HepG2 (cell line): ENCODE results near the gene PIK3R4. TPM values are rescaled to one million over a fixed set of nuclear protein-coding genes. Genes with fewer than 3 reads are reported as not detected.

Experiments
- ATAC-seq: fragments of 200-7000 bp; cut with Tn5 transposase; 3 replicates; pipeline ENCODE4 v1.9.1; 2020; ENCODE audit warnings: mild to moderate bottlenecking, moderate library complexity
- BruUV-seq: library from RNA; stranded (reverse); fragments of 400-500 nt; replicated peaks from 2 replicates; lab custom pipeline; 2021; lab: Mats Ljungman, UMichigan
- CTCF ChIA-PET: fragments of 300-600 bp; formaldehyde crosslinking; extraction: SDS; loops from one replicate; lab custom pipeline; 2021; ENCODE audit warnings: low total read pairs, inconsistent platforms, low intra/inter-chr PET ratio; lab: Yijun Ruan, JAX
- POLR2A ChIA-PET: fragments of 350-600 bp; sonication (Branson Sonifier 250); formaldehyde crosslinking; loops from one replicate; lab custom pipeline; 2020; ENCODE audit warnings: antibody characterized with exemption, inconsistent platforms; lab: Yijun Ruan, JAX
- DNase-seq: peaks from one replicate; pipeline ENCODE4 v3.0.0-alpha.2; 2015; ENCODE audit warnings: low spot score
- FAIRE-seq: peaks from 3 replicates; lab custom pipeline; 2011; peaks lifted over from hg19 to GRCh38; lab: Jason Lieb, UNC
- H2AFZ ChIP-seq: one replicate; pipeline ENCODE4 v1.6.1; 2011; ENCODE audit warnings: low read length, inconsistent platforms
- H3K27ac ChIP-seq: fragments of 300-600 bp; 3 replicates; pipeline ENCODE4 v1.8.0; 2011; ENCODE audit warnings: mixed run types, mild to moderate bottlenecking, mixed read lengths, low read length, inconsistent platforms; ENCODE audit not compliant: insufficient read depth; ENCODE audit errors: extremely low read length
- H3K27me3 ChIP-seq, 2 experiments: fragments of 200-600 bp in 1 of 2; 2 replicates in 1 of 2; 3 replicates in 1 of 2; pipeline versions ENCODE4 v1.6.0 to v1.8.0; 2011; ENCODE audit warnings: low read length in 2 of 2, mild to moderate bottlenecking in 2 of 2, moderate library complexity in 2 of 2, inconsistent platforms in 1 of 2; ENCODE audit not compliant: insufficient read depth in 2 of 2, control insufficient read depth in 1 of 2
- H3K36me3 ChIP-seq, 2 experiments: fragments of 200-600 bp in 1 of 2; replicated peaks in 1 of 2; 2 replicates in 1 of 2; 3 replicates in 1 of 2; pipeline versions ENCODE4 v1.5.1 to v1.8.0; 2011; ENCODE audit warnings: low read length in 2 of 2, inconsistent platforms in 1 of 2; ENCODE audit not compliant: insufficient read depth in 2 of 2, control insufficient read depth in 1 of 2
- H3K4me1 ChIP-seq: 2 replicates; pipeline ENCODE4 v1.5.1; 2012; ENCODE audit warnings: low read length, inconsistent platforms; ENCODE audit not compliant: insufficient read depth
- H3K4me2 ChIP-seq: 2 replicates; pipeline ENCODE4 v1.6.0; 2011; ENCODE audit warnings: low read depth, low read length, inconsistent platforms
- H3K4me3 ChIP-seq, 3 experiments: fragments of 200-600 bp in 1 of 3; sonication (generic), shearing (Covaris generic) in 1 of 3; replicated peaks in 1 of 3; 2 replicates each; pipeline ENCODE4 v1.5.1; 2011 to 2016; ENCODE audit warnings: low read length in 3 of 3, inconsistent platforms in 2 of 3, low read depth in 2 of 3, mild to moderate bottlenecking in 2 of 3, control low read depth in 1 of 3, mixed read lengths in 1 of 3; ENCODE audit not compliant: insufficient read depth in 1 of 3
- H3K79me2 ChIP-seq: one replicate; pipeline ENCODE4 v1.6.1; 2011; ENCODE audit warnings: low read length, inconsistent platforms; ENCODE audit not compliant: insufficient read depth
- H3K9ac ChIP-seq: 2 replicates; pipeline ENCODE4 v1.6.0; 2011; ENCODE audit warnings: mild to moderate bottlenecking, low read depth, low read length, inconsistent platforms; ENCODE audit not compliant: insufficient read depth
- H3K9me3 ChIP-seq: 2 replicates; pipeline ENCODE4 v1.5.1; 2012; ENCODE audit warnings: mild to moderate bottlenecking, low read length
- H4K20me1 ChIP-seq: 2 replicates; pipeline ENCODE4 v1.6.0; 2011; ENCODE audit warnings: inconsistent platforms, mild to moderate bottlenecking, low read length, moderate library complexity; ENCODE audit not compliant: insufficient read depth
- CEBPB ChIP-seq: IDR thresholded peaks from 2 replicates; pipeline ENCODE4 v1.6.1; 2011; ENCODE audit warnings: low read depth, low read length, improper control_type of control experiment, borderline replicate concordance
- DR1 ChIP-seq: sonication (generic); formaldehyde crosslinking; IDR thresholded peaks from 2 replicates; pipeline ENCODE4 v1.8.0; 2021; ENCODE audit warnings: mild to moderate bottlenecking, missing genetic modification reagents, inconsistent platforms
- IRF2 ChIP-seq: IDR thresholded peaks from 2 replicates; pipeline ENCODE4 v1.6.1; 2018; ENCODE audit warnings: missing genetic modification reagents, missing compliant biosample characterization
- KDM1A ChIP-seq: IDR thresholded peaks from 2 replicates; pipeline ENCODE4 v1.6.1; 2016; ENCODE audit warnings: missing compliant biosample characterization
- MEIS2 ChIP-seq: sonication (generic); formaldehyde crosslinking; IDR thresholded peaks from 2 replicates; pipeline ENCODE4 v1.9.0; 2021; ENCODE audit warnings: mild to moderate bottlenecking, missing genetic modification reagents
- PLRG1 ChIP-seq: fragments of 450-650 bp; conservative IDR thresholded peaks from 2 replicates; pipeline ENCODE4 v1.6.1; 2016
- PREB ChIP-seq: sonication (generic); formaldehyde crosslinking; IDR thresholded peaks from 2 replicates; pipeline ENCODE4 v1.4.0; 2020; ENCODE audit warnings: missing genetic modification reagents
- SALL1 ChIP-seq: sonication (generic); formaldehyde crosslinking; IDR thresholded peaks from 2 replicates; pipeline ENCODE4 v1.8.0; 2022; ENCODE audit warnings: mild to moderate bottlenecking, missing genetic modification reagents
- SP4 ChIP-seq: sonication (generic); formaldehyde crosslinking; IDR thresholded peaks from 2 replicates; pipeline ENCODE4 v1.8.1; 2023; ENCODE audit warnings: mild to moderate bottlenecking, missing genetic modification reagents
- ZBED4 ChIP-seq: sonication (generic); formaldehyde crosslinking; IDR thresholded peaks from 2 replicates; pipeline ENCODE4 v1.4.0; 2020; ENCODE audit warnings: missing genetic modification reagents, borderline replicate concordance
- ZNF331 ChIP-seq: sonication (generic); formaldehyde crosslinking; IDR thresholded peaks from 2 replicates; pipeline ENCODE4 v1.4.0; 2020; ENCODE audit warnings: missing genetic modification reagents
- ZNF382 ChIP-seq: sonication (generic); formaldehyde crosslinking; IDR thresholded peaks from 2 replicates; pipeline ENCODE4 v1.5.0; 2020; ENCODE audit warnings: missing genetic modification reagents, mild to moderate bottlenecking, borderline replicate concordance
- WGBS: methylation state at CpG from one replicate; pipeline ENCODE4 v1.1.6; 2017; ENCODE audit warnings: low lambda C conversion rate; 5-methylcytosine and 5-hydroxymethylcytosine counted together
- in situ Hi-C: cut with HindIII; loops from 2 replicates; pipeline ENCODE4 v1.10.0; 2017; ENCODE audit warnings: low pct_unique_long_range_greater_than_20kb; ENCODE audit not compliant: extremely low pct_ligation_motif_present
- intact Hi-C: fragments of 100-400 bp; cut with micrococcal nuclease; formaldehyde crosslinking; loops from one replicate; pipeline ENCODE4 v1.10.0; 2022; ENCODE audit not compliant: unreplicated experiment
- polyA plus RNA-seq, 8 experiments: library from polyadenylated mRNA; depleted of rRNA in 3 of 8; stranded (reverse) in 7 of 8; unstranded in 1 of 8; fragments of >200 nt; fragmentation: Illumina TruSeq in 4 of 8; extraction: Trizol in 4 of 8; gene quantifications; 2 replicates each; pipeline versions ENCODE4 v1.2.1 to v1.2.3, GENCODE V29; 2011 to 2016; ENCODE audit warnings: low read depth in 4 of 8, missing spikeins in 1 of 8, mixed read lengths in 1 of 8; ENCODE audit not compliant: insufficient read depth in 1 of 8
- total RNA-seq, 5 experiments: library from RNA; depleted of rRNA; stranded (reverse); fragments of >200 nt; fragmentation: Illumina TruSeq; extraction: Trizol; gene quantifications; 2 replicates each; pipeline ENCODE4 v1.2.3, GENCODE V29; 2016; ENCODE audit warnings: low read depth in 1 of 5

Gene PIK3R4
- total and polyA plus RNA-seq, 2 of the 13 experiments (the other 11 are each of a cell fraction or from before 2014, with no cell fraction given) = 22.4 to 26.0 TPM

- no peak for TF ChIP-seq IRF2 (CRISPR knock-in tag)
- TF ChIP-seq SALL1 = no peak
- TF ChIP-seq MEIS2 = no peak
- TF ChIP-seq ZBED4 (CRISPR knock-in tag) = no peak
- TF ChIP-seq CEBPB = no peak
Measured at GRCh38 chr3:130662501-130662996, 84.1 kb downstream of the PIK3R4 start (continued).

- no peaks in the 10 kb centered on the region for H3K36me3 ChIP-seq
- H3K27ac ChIP-seq = no peak overlapping the region
- TF ChIP-seq ZNF331 (CRISPR knock-in tag) = no peak
- no peak for TF ChIP-seq KDM1A (CRISPR knock-in tag)
- TF ChIP-seq PREB (CRISPR knock-in tag) = no peak
- no peak for TF ChIP-seq DR1 (CRISPR knock-in tag)
- TF ChIP-seq ZNF382 (CRISPR knock-in tag) = no peak
- TF ChIP-seq SP4 = no peak
- TF ChIP-seq PLRG1 = no peak
- WGBS = 94% methylated on average over 7 of the region's 7 CpGs
- H3K79me2 ChIP-seq = no peaks in the 10 kb centered on the region
- BruUV-seq = no TSS peak
- DNase-seq = no peak
- H3K4me1 ChIP-seq = no peaks in the 10 kb centered on the region
- FAIRE-seq = no peak
- H3K4me2 ChIP-seq = no peak overlapping the region
- no peaks in the 10 kb centered on the region for H4K20me1 ChIP-seq
- H2AFZ ChIP-seq = no peak overlapping the region
- ATAC-seq = no peak
- no peak overlapping the region for H3K9ac ChIP-seq
- in situ Hi-C loops (no loop called here), intact Hi-C loops (no loop called here)
- H3K27me3 ChIP-seq = no peaks in the 10 kb centered on the region
- H3K4me3 ChIP-seq = no peak overlapping the region
- ChIA-PET POLR2A (no interaction called here), CTCF (no interaction called here)
- no peaks in the 10 kb centered on the region for H3K9me3 ChIP-seq
Measured at GRCh38 chr3:130661140-130661891, 85.3 kb downstream of the PIK3R4 start.
